ENCODE results near the gene MEIS2. TPM values are rescaled to one million over a fixed set of nuclear protein-coding genes. Genes with fewer than 3 reads are reported as not detected.

Gene MEIS2
- total and polyA plus RNA-seq, 7 donors, result 1.4 to 154 (median 76.0) TPM

DNA sequence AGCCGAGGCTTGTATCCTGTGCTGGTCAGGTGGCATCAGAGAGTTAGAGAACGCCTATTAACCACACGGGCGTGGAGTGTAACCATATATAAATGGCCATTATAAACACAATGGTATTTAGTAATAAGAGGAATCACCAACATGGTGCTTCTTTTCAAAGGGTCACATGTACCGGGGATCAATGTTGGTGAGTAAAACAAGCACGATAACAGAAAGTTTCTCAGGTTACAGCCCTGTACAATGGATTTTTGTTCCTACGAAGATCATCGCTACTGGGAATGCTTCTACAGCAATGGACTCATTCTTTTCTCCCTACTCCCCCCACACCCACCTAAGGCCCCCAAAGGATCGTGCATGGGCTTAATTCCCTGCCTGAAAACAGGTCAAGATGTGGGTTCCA, 42.5 kb downstream of the MEIS2 start:
- intact Hi-C loops (cut with DNase I), result no loop called here
- WGBS, 2 donors, result 69 to 85% methylated on average over 9 of the region's 9 CpGs
- Histone ChIP-seq H3K27me3 (no peaks in the 10 kb centered on the region), H3K4me3 (no peak overlapping the region), H3K9me3 (no peaks in the 10 kb centered on the region), H3K27ac (peak overlapping the region in 2 of 4 donors; percentile 58 to 59), H3K36me3 (peaks cover 0 to 24% (median 0%) of the 10 kb centered on the region in 4 donors), H3K4me1 (peaks cover 0 to 75% (median 46%) of the 10 kb centered on the region in 4 donors)
- no peak for DNase-seq
- no peak for TF ChIP-seq EP300 (IDR thresholded peaks at IDR 0.05)
- no peak for TF ChIP-seq POLR2A (IDR thresholded peaks at IDR 0.05)
- TF ChIP-seq, protein P1, sequence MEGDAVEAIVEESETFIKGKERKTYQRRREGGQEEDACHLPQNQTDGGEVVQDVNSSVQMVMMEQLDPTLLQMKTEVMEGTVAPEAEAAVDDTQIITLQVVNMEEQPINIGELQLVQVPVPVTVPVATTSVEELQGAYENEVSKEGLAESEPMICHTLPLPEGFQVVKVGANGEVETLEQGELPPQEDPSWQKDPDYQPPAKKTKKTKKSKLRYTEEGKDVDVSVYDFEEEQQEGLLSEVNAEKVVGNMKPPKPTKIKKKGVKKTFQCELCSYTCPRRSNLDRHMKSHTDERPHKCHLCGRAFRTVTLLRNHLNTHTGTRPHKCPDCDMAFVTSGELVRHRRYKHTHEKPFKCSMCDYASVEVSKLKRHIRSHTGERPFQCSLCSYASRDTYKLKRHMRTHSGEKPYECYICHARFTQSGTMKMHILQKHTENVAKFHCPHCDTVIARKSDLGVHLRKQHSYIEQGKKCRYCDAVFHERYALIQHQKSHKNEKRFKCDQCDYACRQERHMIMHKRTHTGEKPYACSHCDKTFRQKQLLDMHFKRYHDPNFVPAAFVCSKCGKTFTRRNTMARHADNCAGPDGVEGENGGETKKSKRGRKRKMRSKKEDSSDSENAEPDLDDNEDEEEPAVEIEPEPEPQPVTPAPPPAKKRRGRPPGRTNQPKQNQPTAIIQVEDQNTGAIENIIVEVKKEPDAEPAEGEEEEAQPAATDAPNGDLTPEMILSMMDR (IDR thresholded peaks at IDR 0.05), result no peak
- TF ChIP-seq POLR2AphosphoS5 (IDR thresholded peaks at IDR 0.05), result no peak

- no peaks in the 10 kb centered on the region for H3K9me3 ChIP-seq
- intact Hi-C loops (cut with DNase I), result no loop called here
- H3K36me3 ChIP-seq, result peaks cover 0 to 18% (median 0%) of the 10 kb centered on the region in 4 donors
- H3K27ac ChIP-seq, result peak overlapping the region; percentile 10 to 59 (median 58)
- no peak for DNase-seq
- H3K27me3 ChIP-seq, result no peaks in the 10 kb centered on the region
- H3K4me1 ChIP-seq, result peaks cover 0 to 80% (median 48%) of the 10 kb centered on the region in 4 donors
- WGBS, 2 donors, result 85 to 87% methylated on average over 7 of the region's 7 CpGs
- no peak overlapping the region for H3K4me3 ChIP-seq
- TF ChIP-seq POLR2A (IDR thresholded peaks at IDR 0.05) (no peak), EP300 (IDR thresholded peaks at IDR 0.05) (no peak), POLR2AphosphoS5 (IDR thresholded peaks at IDR 0.05) (no peak)
- TF ChIP-seq, protein P1 (IDR thresholded peaks at IDR 0.05), result no peak
Observed at GRCh38 chr15:37057256-37057655, 43.1 kb downstream of the MEIS2 start.

DNA sequence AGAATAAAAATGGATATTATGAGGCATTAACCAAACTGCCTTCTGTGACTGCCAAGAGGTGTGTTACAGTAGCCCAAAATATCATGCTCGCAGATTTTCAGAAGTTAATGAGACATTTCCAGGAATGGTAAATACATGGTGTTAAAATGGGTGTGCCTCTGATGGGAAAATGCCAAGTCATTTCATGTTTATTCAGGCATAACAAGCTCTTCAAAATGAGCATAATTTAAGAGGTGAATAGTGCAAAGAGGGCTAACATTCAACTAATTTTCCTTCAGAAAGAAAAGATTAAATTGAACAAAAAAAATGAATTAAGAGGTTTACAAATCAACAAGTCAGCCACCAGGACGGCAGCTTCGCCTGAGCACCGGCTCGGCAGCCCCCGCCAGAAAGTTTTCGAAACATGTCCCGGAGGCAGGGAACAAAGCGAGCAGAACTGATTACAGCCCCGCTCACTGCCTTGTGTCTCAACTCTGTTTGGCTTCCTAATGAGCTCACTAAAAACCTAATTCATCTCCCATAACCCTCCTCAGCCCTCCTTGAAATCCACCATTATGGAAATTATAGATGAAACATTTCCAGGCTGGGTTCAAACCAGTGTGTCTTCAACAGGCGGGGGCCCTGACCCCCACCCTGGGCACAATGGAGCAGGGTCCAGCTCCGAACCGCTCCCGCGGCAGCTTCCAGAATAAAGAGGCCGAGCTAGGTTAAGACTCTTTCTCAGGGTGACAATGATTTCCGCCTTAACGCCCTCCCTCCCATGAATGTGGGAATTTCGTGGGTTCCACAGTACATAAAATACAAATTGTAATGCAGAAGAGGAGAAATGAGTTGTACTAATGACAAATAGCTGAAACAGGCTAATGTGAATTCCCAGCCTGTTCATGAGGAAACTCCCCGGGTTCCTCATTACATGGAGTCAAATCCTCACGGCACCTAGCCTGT, 43.9 kb downstream of the MEIS2 start:
- Histone ChIP-seq H3K4me3 (no peak overlapping the region), H3K27me3 (no peaks in the 10 kb centered on the region), H3K4me1 (peaks cover 0 to 80% (median 49%) of the 10 kb centered on the region in 4 donors), H3K36me3 (peaks cover 0 to 10% (median 0%) of the 10 kb centered on the region in 4 donors), H3K9me3 (no peaks in the 10 kb centered on the region), H3K27ac (peak overlapping the region; percentile 10 to 59 (median 58))
- TF ChIP-seq, protein P1 (IDR thresholded peaks at IDR 0.05), result no peak
- TF ChIP-seq POLR2AphosphoS5 (IDR thresholded peaks at IDR 0.05) (peak in 1 of 4 donors; percentile 19), POLR2A (IDR thresholded peaks at IDR 0.05) (no peak)
- DNase-seq, result peak; percentile 78
- WGBS, 2 donors, result 81 to 84% methylated on average over 21 of the region's 21 CpGs
- intact Hi-C loops (cut with DNase I), result no loop called here

- no peak overlapping the region for H3K4me3 ChIP-seq
- DNase-seq, result no peak
- intact Hi-C loops (cut with DNase I), result no loop called here
- WGBS, 2 donors, result 78 to 88% methylated on average over 8 of the region's 8 CpGs
- TF ChIP-seq POLR2A (IDR thresholded peaks at IDR 0.05) (no peak), EP300 (IDR thresholded peaks at IDR 0.05) (no peak), POLR2AphosphoS5 (IDR thresholded peaks at IDR 0.05) (no peak)
- TF ChIP-seq, protein P1 (IDR thresholded peaks at IDR 0.05), result no peak
- peaks cover 0 to 84% (median 55%) of the 10 kb centered on the region in 4 donors for H3K4me1 ChIP-seq
- peaks cover 0 to under 1% (median 0%) of the 10 kb centered on the region in 4 donors for H3K36me3 ChIP-seq
- H3K9me3 ChIP-seq, result no peaks in the 10 kb centered on the region
- no peaks in the 10 kb centered on the region for H3K27me3 ChIP-seq
- peak overlapping the region in 1 of 4 donors; percentile 59 for H3K27ac ChIP-seq
Observed at GRCh38 chr15:37055481-37055880, 44.9 kb downstream of the MEIS2 start.
